Measurements from ENCODE around the gene CERKL.

The CERKL gene

GRCh38 chr2:181499231-181499630 is 157.7 kb downstream of the CERKL start:
- DNase-seq = no peak
